Vagina (tissue), 2 donors: ENCODE results near the gene ACAP3.

Experiments used
- POLR2AphosphoS5 ChIP-seq, 2 donors: sonication (generic); formaldehyde crosslinking; IDR thresholded peaks; one replicate each; pipeline ENCODE4 v1.9.0; 2017; ENCODE audit warnings: antibody characterized with exemption in 2 of 2, mild to moderate bottlenecking in 2 of 2, low read depth in 1 of 2; ENCODE audit not compliant: insufficient read depth in 1 of 2
- TF ChIP-seq, protein P1 (sequence below), 3 experiments: fragments of 450-650 bp in 2 of 3; fragments of 200-600 bp in 1 of 3; sonication (generic) in 1 of 3; IDR thresholded peaks; one replicate each; pipeline ENCODE4 v1.5.1; 2017 to 2019; ENCODE audit warnings: antibody characterized with exemption in 3 of 3, mild to moderate bottlenecking in 2 of 3, moderate library complexity in 2 of 3

DNA sequence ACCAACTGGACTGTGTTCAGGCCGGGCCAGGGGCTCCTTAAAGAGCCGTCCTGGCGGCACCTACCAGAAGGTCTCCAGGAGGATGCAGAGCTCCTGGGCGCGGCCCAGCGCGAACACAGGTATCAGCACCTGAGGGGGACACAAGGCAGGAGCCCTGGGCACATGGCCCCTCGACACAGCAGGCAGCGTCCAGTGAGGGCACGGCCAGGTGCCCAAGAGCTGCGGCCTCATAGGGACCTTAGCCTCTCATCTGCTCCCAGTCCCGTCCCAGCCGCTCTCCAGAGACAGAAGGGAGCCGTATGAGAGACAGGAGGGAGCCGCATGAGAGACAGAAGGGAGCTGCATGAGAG lies 6.5 kb upstream of the ACAP3 start:
- TF ChIP-seq, protein P1, sequence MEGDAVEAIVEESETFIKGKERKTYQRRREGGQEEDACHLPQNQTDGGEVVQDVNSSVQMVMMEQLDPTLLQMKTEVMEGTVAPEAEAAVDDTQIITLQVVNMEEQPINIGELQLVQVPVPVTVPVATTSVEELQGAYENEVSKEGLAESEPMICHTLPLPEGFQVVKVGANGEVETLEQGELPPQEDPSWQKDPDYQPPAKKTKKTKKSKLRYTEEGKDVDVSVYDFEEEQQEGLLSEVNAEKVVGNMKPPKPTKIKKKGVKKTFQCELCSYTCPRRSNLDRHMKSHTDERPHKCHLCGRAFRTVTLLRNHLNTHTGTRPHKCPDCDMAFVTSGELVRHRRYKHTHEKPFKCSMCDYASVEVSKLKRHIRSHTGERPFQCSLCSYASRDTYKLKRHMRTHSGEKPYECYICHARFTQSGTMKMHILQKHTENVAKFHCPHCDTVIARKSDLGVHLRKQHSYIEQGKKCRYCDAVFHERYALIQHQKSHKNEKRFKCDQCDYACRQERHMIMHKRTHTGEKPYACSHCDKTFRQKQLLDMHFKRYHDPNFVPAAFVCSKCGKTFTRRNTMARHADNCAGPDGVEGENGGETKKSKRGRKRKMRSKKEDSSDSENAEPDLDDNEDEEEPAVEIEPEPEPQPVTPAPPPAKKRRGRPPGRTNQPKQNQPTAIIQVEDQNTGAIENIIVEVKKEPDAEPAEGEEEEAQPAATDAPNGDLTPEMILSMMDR (IDR thresholded peaks at IDR 0.05), result no peak
- TF ChIP-seq POLR2AphosphoS5 (IDR thresholded peaks at IDR 0.05; ENCODE audit: insufficient read depth in 1 of 2, low read depth in 1 of 2), result no peak
